Large intestine (tissue), 3 donors: ENCODE results near the gene NCKAP5. TPM values are rescaled to one million over a fixed set of nuclear protein-coding genes. Genes with fewer than 3 reads are reported as not detected.

Experiments used
- DNase-seq, 2 donors: peaks; one replicate each; pipeline versions ENCODE4 v3.0.0 to v3.0.0-alpha.2; 2013
- H3K27ac ChIP-seq: one replicate; pipeline ENCODE4 v1.5.1; 2013; ENCODE audit warnings: low read length
- H3K27me3 ChIP-seq: 2 replicates; pipeline ENCODE4 v1.6.1; 2013; ENCODE audit warnings: low read length; ENCODE audit not compliant: control insufficient read depth, insufficient read depth
- H3K36me3 ChIP-seq: 2 replicates; pipeline ENCODE4 v1.6.1; 2013; ENCODE audit warnings: low read length; ENCODE audit not compliant: control insufficient read depth, insufficient read depth
- H3K4me1 ChIP-seq: one replicate; pipeline ENCODE4 v1.6.1; 2013; ENCODE audit warnings: low read length; ENCODE audit not compliant: control insufficient read depth, insufficient read depth
- H3K4me3 ChIP-seq: one replicate; pipeline ENCODE4 v1.5.1; 2013; ENCODE audit warnings: low read length
- H3K9me3 ChIP-seq: one replicate; pipeline ENCODE4 v1.6.1; 2013; ENCODE audit warnings: mild to moderate bottlenecking, low read depth, low read length, moderate library complexity; ENCODE audit not compliant: control insufficient read depth
- WGBS: methylation state at CpG from one replicate; pipeline ENCODE4 v1.1.5; 2013; ENCODE audit warnings: low lambda C conversion rate; ENCODE audit not compliant: insufficient coverage; 5-methylcytosine and 5-hydroxymethylcytosine counted together
- polyA plus RNA-seq: library from polyadenylated mRNA; unstranded; fragments of 120-200 nt; gene quantifications from one replicate; pipeline ENCODE4 v1.2.1, GENCODE V29; 2013

NCKAP5 gene
- polyA plus RNA-seq, 1 donor: 4.3 TPM

- Histone ChIP-seq H3K4me1 (peaks cover 6% of the 10 kb centered on the region), H3K9me3 (peaks cover 3% of the 10 kb centered on the region), H3K27ac (no peak overlapping the region), H3K27me3 (no peaks in the 10 kb centered on the region), H3K4me3 (no peak overlapping the region), H3K36me3 (no peaks in the 10 kb centered on the region)
- DNase-seq: no peak
- 100% methylated on average over 1 of the region's 5 CpGs for WGBS
Observed at GRCh38 chr2:133448195-133448594, 120.1 kb downstream of the NCKAP5 start.

GRCh38 chr2:133447303-133447702, 121.0 kb downstream of the NCKAP5 start:
- no peaks in the 10 kb centered on the region for H3K36me3 ChIP-seq
- WGBS: 96% methylated on average over 5 of the region's 5 CpGs
- peaks cover 8% of the 10 kb centered on the region for H3K4me1 ChIP-seq
- peaks cover 3% of the 10 kb centered on the region for H3K9me3 ChIP-seq
- DNase-seq: no peak
- H3K27ac ChIP-seq: no peak overlapping the region
- no peaks in the 10 kb centered on the region for H3K27me3 ChIP-seq
- no peak overlapping the region for H3K4me3 ChIP-seq

DNA sequence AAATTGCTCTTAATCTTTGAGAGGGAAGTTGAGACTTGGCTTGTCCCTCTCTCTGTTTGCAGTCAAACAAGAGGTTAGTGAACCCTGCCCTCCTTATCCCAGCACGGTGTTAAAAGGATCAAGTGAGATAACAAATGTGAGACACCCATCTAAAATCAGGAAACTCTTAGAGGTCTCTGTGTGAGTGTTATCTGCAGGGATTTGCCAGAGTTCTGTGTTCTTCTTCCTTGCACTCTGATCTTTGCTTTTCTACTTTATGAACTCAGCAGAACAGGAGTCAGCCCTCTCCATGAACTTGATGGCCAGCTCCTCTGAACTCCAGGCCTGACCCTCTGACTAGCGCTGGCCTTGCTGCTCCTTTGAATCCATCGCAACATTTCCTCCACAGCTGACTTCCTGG, 123.8 kb downstream of the NCKAP5 start:
- Histone ChIP-seq H3K27me3 (no peaks in the 10 kb centered on the region), H3K4me1 (peaks cover 8% of the 10 kb centered on the region), H3K27ac (no peak overlapping the region), H3K36me3 (no peaks in the 10 kb centered on the region), H3K9me3 (peaks cover 3% of the 10 kb centered on the region), H3K4me3 (no peak overlapping the region)
- peak in 1 of 2 donors; percentile 55 for DNase-seq
- no CpG with 5 or more reads among the region's 3 CpGs for WGBS

DNA sequence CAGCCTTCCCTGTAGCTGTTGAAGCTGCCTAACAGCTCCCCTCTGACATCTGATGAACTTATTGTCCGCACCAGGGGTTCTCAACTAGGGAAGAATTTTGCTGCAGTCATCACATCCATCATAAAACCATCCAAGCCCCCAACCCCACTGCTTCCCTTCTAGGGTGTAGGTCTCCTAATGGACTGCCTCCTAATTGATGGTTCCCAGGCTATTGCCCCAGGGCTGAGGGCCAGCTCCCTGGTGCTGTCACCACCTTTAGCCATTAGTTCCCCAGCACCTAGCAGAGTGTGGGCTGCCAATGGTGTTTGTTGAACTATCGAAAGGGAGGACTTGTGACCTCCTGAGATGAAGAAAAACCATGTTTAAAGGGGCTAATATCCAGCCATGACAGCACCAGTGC, 125.9 kb downstream of the NCKAP5 start:
- H3K4me3 ChIP-seq: no peak overlapping the region
- H3K27me3 ChIP-seq: no peaks in the 10 kb centered on the region
- no peak overlapping the region for H3K27ac ChIP-seq
- WGBS: 80% methylated on average over 1 of the region's 2 CpGs
- H3K4me1 ChIP-seq: peaks cover 8% of the 10 kb centered on the region
- peaks cover 3% of the 10 kb centered on the region for H3K9me3 ChIP-seq
- DNase-seq: no peak
- H3K36me3 ChIP-seq: no peaks in the 10 kb centered on the region

- Histone ChIP-seq H3K36me3 (no peaks in the 10 kb centered on the region), H3K27me3 (no peaks in the 10 kb centered on the region), H3K4me1 (peaks cover 8% of the 10 kb centered on the region), H3K9me3 (no peaks in the 10 kb centered on the region), H3K4me3 (no peak overlapping the region), H3K27ac (no peak overlapping the region)
- DNase-seq: no peak
Observed at GRCh38 chr2:133439565-133439920, 128.7 kb downstream of the NCKAP5 start.

GRCh38 chr2:133438848-133439564, 129.3 kb downstream of the NCKAP5 start:
- no peak overlapping the region for H3K27ac ChIP-seq
- no peaks in the 10 kb centered on the region for H3K36me3 ChIP-seq
- peaks cover 7% of the 10 kb centered on the region for H3K4me1 ChIP-seq
- H3K4me3 ChIP-seq: no peak overlapping the region
- no peaks in the 10 kb centered on the region for H3K9me3 ChIP-seq
- WGBS: 87% methylated on average over 3 of the region's 4 CpGs
- no peaks in the 10 kb centered on the region for H3K27me3 ChIP-seq
- DNase-seq: no peak

GRCh38 chr2:133438026-133438425, 130.2 kb downstream of the NCKAP5 start:
- no peaks in the 10 kb centered on the region for H3K27me3 ChIP-seq
- H3K9me3 ChIP-seq: no peaks in the 10 kb centered on the region
- H3K27ac ChIP-seq: no peak overlapping the region
- no peak for DNase-seq
- H3K36me3 ChIP-seq: no peaks in the 10 kb centered on the region
- H3K4me3 ChIP-seq: no peak overlapping the region
- peaks cover under 1% of the 10 kb centered on the region for H3K4me1 ChIP-seq

- Histone ChIP-seq H3K27ac (no peak overlapping the region), H3K4me3 (no peak overlapping the region), H3K4me1 (no peaks in the 10 kb centered on the region), H3K9me3 (no peaks in the 10 kb centered on the region), H3K27me3 (no peaks in the 10 kb centered on the region), H3K36me3 (no peaks in the 10 kb centered on the region)
- DNase-seq: no peak
- WGBS: 58% methylated on average over 2 of the region's 3 CpGs
Observed at GRCh38 chr2:133437492-133437891, 130.8 kb downstream of the NCKAP5 start.

DNA sequence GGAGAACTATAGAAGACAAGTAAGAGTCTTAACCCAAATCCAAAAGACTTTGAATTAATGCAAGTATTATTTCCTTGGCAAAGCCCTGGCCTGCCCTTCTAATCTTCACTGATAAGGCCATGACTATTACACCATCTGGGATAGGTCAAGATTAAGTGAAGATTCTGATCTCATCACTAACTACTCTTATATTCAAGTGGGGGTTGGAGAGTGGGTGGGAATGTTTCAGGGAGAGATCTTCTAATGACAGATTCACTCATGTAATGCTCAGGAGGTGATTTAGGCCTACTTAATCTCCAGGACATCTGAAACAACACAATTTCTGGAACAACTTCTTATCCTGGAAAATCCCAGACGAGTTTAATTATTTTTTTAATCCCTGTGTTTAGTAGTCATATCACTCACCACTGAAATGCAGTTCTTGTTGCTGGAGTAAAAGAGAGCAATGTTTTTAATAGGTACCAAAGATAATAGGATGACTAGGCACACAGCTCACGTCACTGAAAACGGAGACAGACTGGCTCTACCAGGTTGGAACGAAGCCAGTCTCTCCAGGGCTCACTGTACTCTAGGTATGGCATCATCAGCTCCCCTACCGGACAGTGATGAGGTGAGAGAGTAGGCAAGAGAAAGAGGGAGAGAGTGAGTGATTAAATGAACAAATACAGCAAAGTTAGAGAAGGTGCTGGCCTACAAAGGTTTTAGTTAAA, 133.1 kb downstream of the NCKAP5 start:
- WGBS: 76% methylated on average over 2 of the region's 5 CpGs
- Histone ChIP-seq H3K4me1 (no peaks in the 10 kb centered on the region), H3K36me3 (no peaks in the 10 kb centered on the region), H3K9me3 (no peaks in the 10 kb centered on the region), H3K27ac (no peak overlapping the region), H3K27me3 (no peaks in the 10 kb centered on the region), H3K4me3 (no peak overlapping the region)
- DNase-seq: no peak

- Histone ChIP-seq H3K36me3 (no peaks in the 10 kb centered on the region), H3K9me3 (no peaks in the 10 kb centered on the region), H3K4me1 (no peaks in the 10 kb centered on the region), H3K27me3 (no peaks in the 10 kb centered on the region), H3K27ac (no peak overlapping the region), H3K4me3 (no peak overlapping the region)
- WGBS: no CpG with 5 or more reads among the region's 5 CpGs
- DNase-seq: no peak
Observed at GRCh38 chr2:133433455-133434451, 134.5 kb downstream of the NCKAP5 start.
